Measurements from ENCODE around the gene ZNF549.
"Not testable (repeated sequence)": the region's sequence is repeated elsewhere in the genome, so short reads cannot be mapped to it uniquely, and the experiment has no call there.

Gene ZNF549

GRCh38 chr19:57527136-57527881 is at the start of gene ZNF549:
ZNF549 (plus strand) TSS chr19:57527356; CDS start chr19:57527574, 218 bp downstream.
- peak; percentile 93 for DNase-seq

DNA sequence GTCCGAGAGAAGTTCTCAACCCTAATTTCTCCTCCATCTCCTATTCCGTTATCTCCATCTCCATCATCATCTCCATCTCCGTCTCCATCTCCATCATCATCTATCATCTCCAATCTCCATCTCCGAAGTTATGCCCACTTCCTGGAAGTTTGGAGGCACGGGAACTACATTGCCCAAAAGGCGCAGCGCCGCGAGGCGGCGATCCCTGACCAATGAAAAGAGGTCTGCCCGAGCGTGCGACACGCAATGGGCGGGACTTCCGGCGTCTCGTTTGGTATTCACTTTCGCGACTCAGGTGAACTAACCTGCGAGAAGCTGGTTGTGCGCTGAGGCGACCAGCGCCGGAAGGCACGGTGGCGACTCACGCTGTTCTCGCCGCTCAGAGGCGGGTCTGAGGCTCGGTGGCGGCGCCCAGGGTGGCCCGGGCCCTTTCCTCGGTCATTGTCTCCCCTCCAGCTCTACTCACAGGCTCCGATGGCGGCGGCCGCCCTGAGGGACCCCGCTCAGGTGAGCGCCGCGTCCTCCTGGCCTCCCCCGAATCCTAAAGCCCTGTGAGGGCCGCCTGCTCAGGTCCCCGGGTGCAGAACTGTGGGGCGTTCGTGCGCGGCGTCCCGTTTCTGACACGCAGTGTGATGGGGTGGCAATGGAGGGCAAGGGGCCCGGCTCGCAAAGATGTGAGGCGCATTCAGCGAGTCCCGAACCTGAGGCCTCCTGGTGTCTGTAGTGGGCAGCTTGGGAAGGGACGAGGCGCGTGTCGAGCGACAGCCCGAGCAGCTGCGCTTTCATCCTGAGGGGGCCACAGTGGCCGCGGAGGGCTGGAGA is 39.5 kb upstream of the ZNF549 start, which contains the start of gene ZNF419:
TSS of gene ZNF419 (plus strand) at position 274 of the 822 bp plus-strand sequence. CDS start at position 475, 201 bp downstream.
- DNase-seq = peak; percentile 86

DNA sequence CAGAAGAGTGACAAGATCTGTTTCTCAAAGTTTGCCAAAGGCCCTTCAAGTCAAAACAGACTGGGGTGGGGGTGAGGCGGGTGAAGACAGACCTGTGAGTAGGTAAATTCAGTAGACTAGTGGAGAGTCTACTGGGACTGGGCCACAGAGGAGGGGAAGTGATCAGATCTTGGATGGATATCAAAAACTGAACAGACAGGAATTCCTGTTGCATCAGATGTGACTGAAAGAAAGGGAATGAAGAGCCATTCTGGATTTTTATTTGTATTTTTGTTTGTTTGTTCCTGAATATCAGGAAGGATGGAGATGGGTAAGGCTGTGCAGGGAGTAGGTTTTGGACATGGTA is 38.9 kb upstream of the ZNF549 start:
- peak; percentile 25 for DNase-seq

DNA sequence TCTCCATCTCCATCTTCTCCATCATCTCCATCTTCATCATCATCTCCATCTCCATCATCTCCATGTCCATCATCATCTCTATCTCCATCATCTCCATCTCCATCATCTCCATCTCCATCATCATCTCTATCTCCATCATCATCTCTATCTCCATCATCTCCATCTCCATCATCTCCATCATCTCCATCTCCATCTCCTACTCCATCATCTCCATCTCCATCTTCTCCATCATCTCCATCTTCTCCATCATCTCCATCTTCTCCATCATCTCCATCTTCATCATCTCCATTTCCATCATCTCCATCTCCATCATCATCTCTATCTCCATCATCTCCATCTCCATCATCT is 27.9 kb upstream of the ZNF549 start:
- DNase-seq = not testable (repeated sequence)

- peak; percentile 95 for DNase-seq
These were observed 27.3 kb upstream of the ZNF549 start, which contains the start of gene ZNF773 for GRCh38 chr19:57499680-57500395. ZNF773 (plus strand) TSS chr19:57499938; CDS start chr19:57500081, 143 bp downstream.

DNA sequence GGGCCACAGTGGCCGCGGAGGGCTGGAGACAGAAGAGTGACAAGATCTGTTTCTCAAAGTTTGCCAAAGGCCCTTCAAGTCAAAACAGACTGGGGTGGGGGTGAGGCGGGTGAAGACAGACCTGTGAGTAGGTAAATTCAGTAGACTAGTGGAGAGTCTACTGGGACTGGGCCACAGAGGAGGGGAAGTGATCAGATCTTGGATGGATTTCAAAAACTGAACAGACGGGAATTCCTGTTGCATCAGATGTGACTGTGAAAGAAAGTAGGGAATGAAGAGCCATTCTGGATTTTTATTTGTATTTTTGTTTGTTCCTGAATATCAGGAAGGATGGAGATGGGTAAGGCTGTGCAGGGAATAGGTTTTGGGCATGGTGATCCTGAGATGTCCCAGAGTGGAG is 26.8 kb upstream of the ZNF549 start:
- peak; percentile 56 for DNase-seq

DNA sequence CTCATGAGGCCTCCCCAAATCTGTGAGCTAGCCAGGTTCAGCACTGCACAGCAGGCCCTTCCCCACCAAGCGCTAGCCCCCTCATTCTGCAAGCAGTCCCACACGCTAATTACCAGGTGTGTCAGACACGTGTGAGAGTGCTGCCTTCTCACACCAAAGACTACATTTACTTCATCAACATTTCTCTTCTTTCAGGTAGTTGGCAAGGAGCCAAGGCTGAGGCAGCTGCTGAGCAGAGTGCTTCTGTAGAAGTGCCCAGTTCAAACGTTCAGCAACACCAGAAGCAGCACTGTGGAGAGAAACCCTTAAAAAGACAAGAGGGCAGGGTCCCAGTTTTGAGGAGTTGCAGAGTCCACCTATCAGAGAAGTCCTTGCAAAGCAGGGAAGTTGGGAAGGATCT is 21.0 kb upstream of the ZNF549 start:
- DNase-seq = no peak

DNA sequence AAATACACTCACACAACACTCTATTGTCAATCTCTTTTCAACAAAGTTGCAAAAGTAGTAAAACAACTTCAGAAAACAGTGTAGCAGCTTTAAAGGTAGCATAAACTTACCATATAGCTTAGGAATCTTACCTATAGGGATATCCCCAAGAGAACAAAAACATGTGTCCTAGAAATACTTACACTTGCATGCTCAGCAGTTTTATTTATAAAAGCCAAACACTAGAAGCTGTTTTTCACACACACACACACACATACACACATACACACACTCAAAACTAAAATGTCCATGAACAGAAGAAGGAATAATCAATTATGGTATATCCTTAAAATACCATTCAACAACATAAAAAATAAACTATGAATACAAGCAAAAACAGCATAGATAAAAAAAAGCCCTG is 15.7 kb upstream of the ZNF549 start:
- DNase-seq = no peak

- DNase-seq = peak; percentile 4
These were observed 14.3 kb upstream of the ZNF549 start for GRCh38 chr19:57512845-57513244.

GRCh38 chr19:57515255-57515654 is 11.9 kb upstream of the ZNF549 start:
- DNase-seq = no peak

- DNase-seq = not testable (repeated sequence)
These were observed 9.1 kb upstream of the ZNF549 start for GRCh38 chr19:57518021-57518420.

DNA sequence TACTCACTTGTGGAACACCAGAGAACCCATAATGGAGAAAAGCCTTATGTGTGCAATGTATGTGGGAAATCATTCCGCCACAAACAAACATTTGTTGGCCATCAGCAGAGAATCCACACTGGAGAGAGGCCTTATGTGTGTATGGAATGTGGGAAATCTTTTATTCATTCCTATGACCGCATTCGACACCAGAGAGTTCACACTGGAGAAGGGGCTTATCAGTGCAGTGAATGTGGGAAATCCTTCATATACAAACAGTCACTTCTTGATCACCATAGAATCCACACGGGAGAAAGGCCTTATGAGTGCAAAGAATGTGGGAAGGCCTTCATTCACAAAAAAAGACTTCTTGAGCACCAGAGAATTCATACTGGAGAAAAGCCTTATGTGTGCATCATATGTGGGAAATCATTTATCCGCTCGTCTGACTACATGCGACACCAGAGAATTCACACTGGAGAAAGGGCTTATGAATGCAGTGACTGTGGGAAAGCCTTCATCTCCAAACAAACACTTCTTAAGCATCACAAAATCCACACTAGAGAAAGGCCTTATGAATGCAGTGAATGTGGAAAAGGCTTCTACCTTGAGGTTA is 10.9 kb downstream of the ZNF549 start:
- no peak for DNase-seq

- DNase-seq = no peak
These were observed 19.4 kb downstream of the ZNF549 start for GRCh38 chr19:57546513-57546912.

DNA sequence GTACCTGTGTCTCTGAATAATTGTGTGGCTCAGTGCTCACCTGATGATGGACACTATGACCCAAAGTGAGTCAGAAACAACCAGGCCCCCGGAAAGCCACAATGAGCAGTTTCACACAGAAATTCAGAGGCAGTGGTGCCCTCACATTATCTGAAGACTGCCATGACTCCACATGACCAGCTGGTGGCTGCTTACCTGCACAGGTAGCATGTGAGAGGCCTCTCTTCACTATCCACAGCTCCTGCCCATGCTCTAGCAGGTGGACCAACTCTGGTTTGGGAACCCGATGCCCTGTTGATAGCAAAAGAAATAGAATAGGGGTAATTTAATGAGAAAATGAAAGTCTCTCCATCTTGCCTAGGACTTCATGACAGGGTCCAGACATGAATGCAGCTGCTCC is 25.3 kb downstream of the ZNF549 start:
- no peak for DNase-seq

DNA sequence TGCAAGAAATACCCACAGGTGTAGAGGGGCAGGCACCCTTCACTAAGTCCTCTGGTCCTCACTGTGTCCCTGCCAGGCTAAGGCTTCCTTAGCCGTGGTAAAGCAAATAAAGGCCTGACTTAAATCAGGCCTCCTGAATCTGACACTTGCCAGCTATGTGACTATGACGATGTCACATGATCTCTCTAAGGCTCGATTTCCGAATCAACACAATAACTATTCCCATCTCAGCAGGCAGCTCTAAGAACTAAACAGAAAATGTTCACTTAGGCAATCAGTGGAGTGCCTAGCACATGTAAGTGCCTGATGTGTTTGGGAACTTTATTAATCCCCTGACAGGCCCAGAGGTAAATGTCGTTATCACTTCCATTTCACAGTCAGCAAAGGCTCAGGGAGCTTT is 30.5 kb downstream of the ZNF549 start:
- no peak for DNase-seq

GRCh38 chr19:57558525-57558924 is 31.4 kb downstream of the ZNF549 start:
- peak; percentile 12 for DNase-seq

GRCh38 chr19:57559008-57559403 is 31.9 kb downstream of the ZNF549 start:
- DNase-seq = peak; percentile 8

DNA sequence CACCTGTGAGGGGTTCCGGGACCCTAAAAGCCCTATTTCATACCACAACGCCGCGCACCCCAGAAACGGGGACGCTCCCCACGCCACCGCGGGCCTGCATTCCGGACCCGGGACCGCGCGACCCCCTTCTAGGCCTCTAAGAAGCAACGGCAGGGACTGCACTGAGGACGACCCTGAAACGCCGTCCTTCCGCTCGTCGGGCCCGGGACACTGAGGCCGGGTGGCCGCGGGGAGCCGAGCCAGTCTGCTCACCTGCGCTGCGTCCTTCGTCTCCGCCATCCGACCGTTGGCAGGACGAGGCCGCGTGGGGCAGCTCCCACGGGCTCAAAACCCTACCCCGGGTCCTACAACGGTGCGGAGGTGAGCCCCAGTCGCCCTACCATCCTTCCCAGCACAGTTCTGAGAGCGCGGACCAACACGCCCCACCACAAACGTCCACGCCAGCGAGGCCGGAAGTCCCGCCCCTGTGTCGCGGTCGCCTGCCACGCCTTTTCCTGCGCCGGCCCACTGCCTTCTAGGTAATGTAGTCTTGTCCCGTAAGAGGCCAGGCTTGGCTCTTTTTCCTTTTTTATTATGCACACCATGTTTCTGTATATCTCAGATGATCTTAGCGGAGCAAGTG is 32.4 kb downstream of the ZNF549 start, which contains the start of gene ZNF550:
TSS of gene ZNF550 (minus strand) at position 460 of the 622 bp plus-strand sequence. CDS start at position 279, 181 bp downstream.
- DNase-seq = peak; percentile 84

DNA sequence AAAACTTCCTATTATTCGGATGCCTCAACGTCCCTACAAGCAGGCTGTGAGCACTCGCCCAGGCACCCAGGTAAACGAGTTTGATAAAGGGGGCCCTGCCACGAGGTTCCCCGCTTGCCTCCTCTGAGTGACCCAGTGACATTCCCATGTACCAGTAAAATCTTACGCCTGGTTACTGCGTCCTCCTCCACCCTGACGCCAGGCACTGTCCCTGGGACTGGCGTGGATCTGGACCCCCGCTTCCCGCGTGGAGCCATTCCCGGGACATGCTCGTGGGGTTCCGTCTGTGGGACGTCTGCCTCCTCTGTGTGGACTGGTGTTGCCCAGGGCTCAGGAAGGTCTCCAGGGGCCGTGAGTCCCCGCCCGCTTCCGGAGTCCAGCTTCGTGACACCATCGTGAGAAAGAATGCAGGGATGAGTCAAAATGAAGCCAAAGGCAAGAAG is 32.9 kb downstream of the ZNF549 start:
- peak; percentile 55 for DNase-seq

DNA sequence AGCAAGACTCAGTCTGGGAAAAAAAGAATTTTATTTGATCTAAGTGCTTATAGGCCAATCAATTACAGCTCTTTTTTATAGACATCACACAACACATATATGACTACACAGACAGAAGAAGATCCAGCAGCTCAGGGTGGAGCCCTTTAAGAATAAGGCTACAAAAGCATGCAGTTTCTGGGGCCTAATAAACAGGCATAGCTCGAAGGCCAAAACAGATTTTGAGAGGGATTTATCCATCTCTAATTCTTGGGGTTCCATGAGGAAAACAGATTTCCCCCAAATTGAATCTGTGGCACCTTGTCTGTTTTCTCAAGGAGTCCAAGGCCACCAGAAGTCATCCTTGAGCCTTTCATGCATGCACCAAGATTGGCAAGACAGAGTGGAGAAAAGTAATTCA is 36.4 kb downstream of the ZNF549 start:
- no peak for DNase-seq

DNA sequence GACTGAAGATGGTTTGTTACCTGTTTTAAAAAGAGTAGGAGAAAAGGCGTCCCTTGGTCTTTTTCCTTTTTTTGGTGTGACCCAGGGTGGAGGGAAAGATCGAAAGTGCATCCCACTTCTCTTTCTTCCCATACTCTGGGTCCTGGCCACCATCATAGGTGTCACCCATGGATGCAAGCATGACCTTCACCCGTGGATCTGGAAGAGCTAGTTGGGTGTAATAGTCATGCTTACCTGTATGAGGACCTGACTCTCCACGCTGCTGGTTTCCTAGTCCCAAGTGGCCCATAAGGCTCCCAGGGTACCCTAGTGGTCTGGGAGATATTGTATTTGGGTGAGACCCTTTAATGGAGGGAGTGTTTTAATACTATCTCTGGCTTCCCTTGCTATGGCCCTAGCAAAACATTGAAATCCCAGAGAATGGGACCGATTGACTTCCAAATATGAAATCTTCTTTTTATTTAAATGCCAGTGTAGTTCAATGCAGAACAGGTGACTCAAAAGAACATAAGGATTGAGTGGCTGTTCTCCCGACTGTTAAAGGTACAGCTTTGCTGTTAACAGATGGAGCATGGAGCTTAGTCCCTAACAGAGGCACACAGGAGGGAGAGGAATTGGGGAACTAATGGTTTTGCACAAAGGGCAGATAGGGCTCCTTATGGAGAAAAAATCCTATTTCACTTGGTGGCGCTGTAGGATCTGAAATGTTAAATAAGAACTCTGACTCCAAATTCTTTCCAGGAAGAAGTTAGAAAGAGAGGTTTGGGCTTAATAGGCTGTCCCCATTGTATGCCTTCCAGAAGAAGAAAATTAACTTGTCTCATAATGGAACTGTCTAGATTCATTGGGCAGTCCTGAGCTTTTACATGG is 39.5 kb downstream of the ZNF549 start:
- DNase-seq = no peak

Measured in fibroblast of upper back skin (primary cell).